ENCODE results near the gene TEP1. TPM values are rescaled to one million over a fixed set of nuclear protein-coding genes. Genes with fewer than 3 reads are reported as not detected.

The TEP1 gene
- total RNA-seq, 1 experiment from 2014 or later, result 17.1 TPM

DNA sequence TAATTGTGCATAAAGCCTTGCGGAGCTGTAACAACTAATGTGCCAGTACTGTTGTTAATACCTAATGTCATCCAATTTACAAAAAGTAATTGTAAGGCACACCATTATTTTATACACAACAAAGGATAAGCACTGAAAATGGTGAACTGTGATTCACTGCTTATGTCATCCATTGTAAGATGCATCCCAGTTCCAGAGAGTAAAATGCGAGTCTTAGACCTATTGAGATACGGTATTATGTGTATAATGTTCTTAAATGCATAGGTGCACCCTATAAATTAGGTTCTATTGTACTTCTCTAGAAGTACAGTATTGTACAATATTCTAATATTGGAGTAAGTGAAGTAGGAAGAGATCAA, 69.5 kb downstream of the TEP1 start:
- intact Hi-C loops (cut with micrococcal nuclease; ENCODE audit: unreplicated experiment) (no loop called here), in situ Hi-C loops (cut with HindIII; ENCODE audit: low pct_unique_long_range_greater_than_20kb, low sequenced_read_pairs) (no loop called here)
- H3K9me3 ChIP-seq (ENCODE audit: control insufficient read depth, insufficient read depth, low read depth, low read length), result no peaks in the 10 kb centered on the region
- TSS peak; percentile 89 for BruUV-seq (replicated peaks)
- POLR2A ChIA-PET, result interaction anchor here (0.6 to 2.7 kb wide), 8 partner anchors 11 to 174 kb away, joined by 3 to 32 read pairs (median 6); partner anchors contain the start of genes APEX1, CCNB1IP1, OSGEP and PIP4P1
- H3K4me1 ChIP-seq (ENCODE audit: control insufficient read depth, insufficient read depth, low read length), result peaks cover 3% of the 10 kb centered on the region; the same call in 1 of the 2 replicates
- H3K27ac ChIP-seq (ENCODE audit: low read length), result peak overlapping the region; percentile 95
- CTCF ChIA-PET, result no interaction called here
- H3K36me3 ChIP-seq (ENCODE audit: control insufficient read depth, insufficient read depth, low read length), result peaks cover 4% of the 10 kb centered on the region; the same call in 1 of the 2 replicates
- no peaks in the 10 kb centered on the region for H3K27me3 ChIP-seq (ENCODE audit: control insufficient read depth, insufficient read depth, low read length)
- TF ChIP-seq, protein P1, sequence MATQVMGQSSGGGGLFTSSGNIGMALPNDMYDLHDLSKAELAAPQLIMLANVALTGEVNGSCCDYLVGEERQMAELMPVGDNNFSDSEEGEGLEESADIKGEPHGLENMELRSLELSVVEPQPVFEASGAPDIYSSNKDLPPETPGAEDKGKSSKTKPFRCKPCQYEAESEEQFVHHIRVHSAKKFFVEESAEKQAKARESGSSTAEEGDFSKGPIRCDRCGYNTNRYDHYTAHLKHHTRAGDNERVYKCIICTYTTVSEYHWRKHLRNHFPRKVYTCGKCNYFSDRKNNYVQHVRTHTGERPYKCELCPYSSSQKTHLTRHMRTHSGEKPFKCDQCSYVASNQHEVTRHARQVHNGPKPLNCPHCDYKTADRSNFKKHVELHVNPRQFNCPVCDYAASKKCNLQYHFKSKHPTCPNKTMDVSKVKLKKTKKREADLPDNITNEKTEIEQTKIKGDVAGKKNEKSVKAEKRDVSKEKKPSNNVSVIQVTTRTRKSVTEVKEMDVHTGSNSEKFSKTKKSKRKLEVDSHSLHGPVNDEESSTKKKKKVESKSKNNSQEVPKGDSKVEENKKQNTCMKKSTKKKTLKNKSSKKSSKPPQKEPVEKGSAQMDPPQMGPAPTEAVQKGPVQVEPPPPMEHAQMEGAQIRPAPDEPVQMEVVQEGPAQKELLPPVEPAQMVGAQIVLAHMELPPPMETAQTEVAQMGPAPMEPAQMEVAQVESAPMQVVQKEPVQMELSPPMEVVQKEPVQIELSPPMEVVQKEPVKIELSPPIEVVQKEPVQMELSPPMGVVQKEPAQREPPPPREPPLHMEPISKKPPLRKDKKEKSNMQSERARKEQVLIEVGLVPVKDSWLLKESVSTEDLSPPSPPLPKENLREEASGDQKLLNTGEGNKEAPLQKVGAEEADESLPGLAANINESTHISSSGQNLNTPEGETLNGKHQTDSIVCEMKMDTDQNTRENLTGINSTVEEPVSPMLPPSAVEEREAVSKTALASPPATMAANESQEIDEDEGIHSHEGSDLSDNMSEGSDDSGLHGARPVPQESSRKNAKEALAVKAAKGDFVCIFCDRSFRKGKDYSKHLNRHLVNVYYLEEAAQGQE (IDR thresholded peaks at IDR 0.05; ENCODE audit: insufficient read depth in 1 of 2, low read depth in 2 of 2, low read length in 1 of 2), result no peak
- no peak for TF ChIP-seq SIN3A (IDR thresholded peaks at IDR 0.05; ENCODE audit: borderline replicate concordance, insufficient read depth, low read depth, low read length)
- H3K4me3 ChIP-seq (ENCODE audit: low read depth in 2 of 2, low read length in 2 of 2), result peak overlapping the region; percentile 74 to 88
- ATAC-seq, result no peak
- DNase-seq (ENCODE audit: low read depth, low spot score), result no peak

GRCh38 chr14:20343092-20343861, 70.0 kb downstream of the TEP1 start, which contains the start of gene PARP2:
PARP2 (plus strand) TSS chr14:20343635; CDS start chr14:20343642, 7 bp downstream.
- ChIA-PET CTCF (interaction anchor here (0.6 to 1.4 kb wide), 2 partner anchors 16 to 1152 kb away, joined by 5 to 6 read pairs; no protein-coding TSS in a partner anchor), POLR2A (interaction anchor here (0.6 to 2.7 kb wide), 12 partner anchors 10 to 356 kb away, joined by 3 to 32 read pairs (median 4); partner anchors contain the start of genes APEX1, CCNB1IP1, OSGEP and PIP4P1)
- in situ Hi-C loops (cut with HindIII; ENCODE audit: low pct_unique_long_range_greater_than_20kb, low sequenced_read_pairs) (no loop called here), intact Hi-C loops (cut with micrococcal nuclease; ENCODE audit: unreplicated experiment) (no loop called here)
- Histone ChIP-seq H3K27me3 (ENCODE audit: control insufficient read depth, insufficient read depth, low read length) (no peaks in the 10 kb centered on the region), H3K36me3 (ENCODE audit: control insufficient read depth, insufficient read depth, low read length) (peaks cover 4% of the 10 kb centered on the region; the same call in 1 of the 2 replicates), H3K9me3 (ENCODE audit: control insufficient read depth, insufficient read depth, low read depth, low read length) (no peaks in the 10 kb centered on the region), H3K27ac (ENCODE audit: low read length) (peak within 1 kb of the TSS; percentile 95), H3K4me3 (ENCODE audit: low read depth in 2 of 2, low read length in 2 of 2) (peak within 1 kb of the TSS; percentile 84 to 88), H3K4me1 (ENCODE audit: control insufficient read depth, insufficient read depth, low read length) (peaks cover 3% of the 10 kb centered on the region; the same call in 1 of the 2 replicates)
- DNase-seq (ENCODE audit: low read depth, low spot score) (peak; percentile 98), ATAC-seq (peak; percentile 99)
- no TSS peak for BruUV-seq (replicated peaks)
- TF ChIP-seq SIN3A (IDR thresholded peaks at IDR 0.05; ENCODE audit: borderline replicate concordance, insufficient read depth, low read depth, low read length) (peak; percentile 99), POLR2AphosphoS5 (IDR thresholded peaks at IDR 0.05; ENCODE audit: low read depth, low read length) (peak; percentile 99), TCF7L2 (IDR thresholded peaks at IDR 0.05; ENCODE audit: low read depth, low read length) (no peak; the same call in 1 of the 2 replicates)

DNA sequence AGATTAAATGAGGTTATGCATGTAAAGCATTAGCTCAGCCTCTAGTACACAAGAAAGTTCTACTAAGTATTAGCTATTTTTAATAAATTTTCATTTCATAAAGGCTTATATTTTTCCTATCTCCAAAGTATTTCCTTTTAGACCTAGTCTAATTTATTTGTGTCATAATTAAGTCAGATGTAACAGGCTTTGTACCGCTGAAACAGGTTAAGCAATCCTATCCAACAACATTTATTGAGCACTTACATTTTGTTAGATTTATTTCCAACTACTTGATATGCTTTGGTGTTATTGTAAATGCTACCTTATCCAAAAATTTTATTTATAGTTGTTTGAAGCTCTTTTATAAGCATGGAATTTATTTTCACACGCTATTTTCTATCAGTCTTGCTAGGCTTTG, 71.7 kb downstream of the TEP1 start:
- in situ Hi-C loops (cut with HindIII; ENCODE audit: low pct_unique_long_range_greater_than_20kb, low sequenced_read_pairs), result no loop called here
- CTCF ChIA-PET, result no interaction called here

More for the DNA sequence above, 71.7 kb downstream of the TEP1 start:
- intact Hi-C loops (cut with micrococcal nuclease; ENCODE audit: unreplicated experiment), result no loop called here
- DNase-seq (ENCODE audit: low read depth, low spot score) (no peak), ATAC-seq (no peak)
- TF ChIP-seq, protein P1 (IDR thresholded peaks at IDR 0.05; ENCODE audit: insufficient read depth in 1 of 2, low read depth in 2 of 2, low read length in 1 of 2), result no peak
- TF ChIP-seq POLR2AphosphoS5 (IDR thresholded peaks at IDR 0.05; ENCODE audit: low read depth, low read length) (no peak), SIN3A (IDR thresholded peaks at IDR 0.05; ENCODE audit: borderline replicate concordance, insufficient read depth, low read depth, low read length) (no peak), TCF7L2 (IDR thresholded peaks at IDR 0.05; ENCODE audit: low read depth, low read length) (no peak)
- TF ChIP-seq, protein P2, sequence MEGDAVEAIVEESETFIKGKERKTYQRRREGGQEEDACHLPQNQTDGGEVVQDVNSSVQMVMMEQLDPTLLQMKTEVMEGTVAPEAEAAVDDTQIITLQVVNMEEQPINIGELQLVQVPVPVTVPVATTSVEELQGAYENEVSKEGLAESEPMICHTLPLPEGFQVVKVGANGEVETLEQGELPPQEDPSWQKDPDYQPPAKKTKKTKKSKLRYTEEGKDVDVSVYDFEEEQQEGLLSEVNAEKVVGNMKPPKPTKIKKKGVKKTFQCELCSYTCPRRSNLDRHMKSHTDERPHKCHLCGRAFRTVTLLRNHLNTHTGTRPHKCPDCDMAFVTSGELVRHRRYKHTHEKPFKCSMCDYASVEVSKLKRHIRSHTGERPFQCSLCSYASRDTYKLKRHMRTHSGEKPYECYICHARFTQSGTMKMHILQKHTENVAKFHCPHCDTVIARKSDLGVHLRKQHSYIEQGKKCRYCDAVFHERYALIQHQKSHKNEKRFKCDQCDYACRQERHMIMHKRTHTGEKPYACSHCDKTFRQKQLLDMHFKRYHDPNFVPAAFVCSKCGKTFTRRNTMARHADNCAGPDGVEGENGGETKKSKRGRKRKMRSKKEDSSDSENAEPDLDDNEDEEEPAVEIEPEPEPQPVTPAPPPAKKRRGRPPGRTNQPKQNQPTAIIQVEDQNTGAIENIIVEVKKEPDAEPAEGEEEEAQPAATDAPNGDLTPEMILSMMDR (IDR thresholded peaks at IDR 0.05), result no peak
- no peaks in the 10 kb centered on the region for H3K27me3 ChIP-seq (ENCODE audit: control insufficient read depth, insufficient read depth, low read length)
- POLR2A ChIA-PET, result no interaction called here
- H3K4me1 ChIP-seq (ENCODE audit: control insufficient read depth, insufficient read depth, low read length), result peaks cover 3% of the 10 kb centered on the region; the same call in 1 of the 2 replicates
- H3K4me3 ChIP-seq (ENCODE audit: low read depth in 2 of 2, low read length in 2 of 2), result peak overlapping the region in 1 of 2 experiments; percentile 62; a peak in 2 of 4 replicates
- peaks cover 4% of the 10 kb centered on the region; the same call in 1 of the 2 replicates for H3K36me3 ChIP-seq (ENCODE audit: control insufficient read depth, insufficient read depth, low read length)
- H3K27ac ChIP-seq (ENCODE audit: low read length), result no peak overlapping the region
- no TSS peak for BruUV-seq (replicated peaks)
- H3K9me3 ChIP-seq (ENCODE audit: control insufficient read depth, insufficient read depth, low read depth, low read length), result no peaks in the 10 kb centered on the region
